ENCODE measurements around the gene SLC44A1. TPM values are rescaled to one million over a fixed set of nuclear protein-coding genes. Genes with fewer than 3 reads are reported as not detected.

The SLC44A1 gene
- total RNA-seq, 1 donor from 2014 or later, result 55.2 TPM

DNA sequence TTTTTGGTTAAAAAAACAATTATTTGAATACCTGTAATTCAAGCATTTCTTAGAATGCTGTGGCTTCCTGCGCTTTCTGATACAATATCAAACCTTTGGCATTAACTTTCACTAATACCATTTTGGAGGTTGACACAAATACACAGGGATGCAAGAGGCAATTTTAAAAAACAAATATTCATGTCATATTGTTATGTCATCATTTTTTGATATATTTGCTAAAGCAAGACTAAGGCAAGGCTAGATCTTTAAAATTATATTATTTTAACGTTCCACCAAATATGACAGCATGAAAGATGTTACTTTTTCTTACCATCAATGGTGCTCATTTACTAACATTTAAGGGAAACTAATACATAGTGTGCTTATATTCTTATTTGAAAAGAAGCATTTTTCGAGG, 110.0 kb downstream of the SLC44A1 start:
- ATAC-seq (no peak), DNase-seq (no peak)
- TF ChIP-seq, protein P1, sequence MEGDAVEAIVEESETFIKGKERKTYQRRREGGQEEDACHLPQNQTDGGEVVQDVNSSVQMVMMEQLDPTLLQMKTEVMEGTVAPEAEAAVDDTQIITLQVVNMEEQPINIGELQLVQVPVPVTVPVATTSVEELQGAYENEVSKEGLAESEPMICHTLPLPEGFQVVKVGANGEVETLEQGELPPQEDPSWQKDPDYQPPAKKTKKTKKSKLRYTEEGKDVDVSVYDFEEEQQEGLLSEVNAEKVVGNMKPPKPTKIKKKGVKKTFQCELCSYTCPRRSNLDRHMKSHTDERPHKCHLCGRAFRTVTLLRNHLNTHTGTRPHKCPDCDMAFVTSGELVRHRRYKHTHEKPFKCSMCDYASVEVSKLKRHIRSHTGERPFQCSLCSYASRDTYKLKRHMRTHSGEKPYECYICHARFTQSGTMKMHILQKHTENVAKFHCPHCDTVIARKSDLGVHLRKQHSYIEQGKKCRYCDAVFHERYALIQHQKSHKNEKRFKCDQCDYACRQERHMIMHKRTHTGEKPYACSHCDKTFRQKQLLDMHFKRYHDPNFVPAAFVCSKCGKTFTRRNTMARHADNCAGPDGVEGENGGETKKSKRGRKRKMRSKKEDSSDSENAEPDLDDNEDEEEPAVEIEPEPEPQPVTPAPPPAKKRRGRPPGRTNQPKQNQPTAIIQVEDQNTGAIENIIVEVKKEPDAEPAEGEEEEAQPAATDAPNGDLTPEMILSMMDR (IDR thresholded peaks at IDR 0.05), result no peak
- Histone ChIP-seq H3K27me3 (ENCODE audit: low read depth) (no peaks in the 10 kb centered on the region), H3K4me3 (no peak overlapping the region), H3K27ac (no peak overlapping the region), H3K9me3 (no peaks in the 10 kb centered on the region), H3K36me3 (peaks cover 9% of the 10 kb centered on the region), H3K4me1 (no peaks in the 10 kb centered on the region)
- intact Hi-C loops (cut with DNase I), result no loop called here

GRCh38 chr9:105355781-105356180, 111.3 kb downstream of the SLC44A1 start:
- intact Hi-C loops (cut with DNase I), result no loop called here
- Histone ChIP-seq H3K9me3 (no peaks in the 10 kb centered on the region), H3K4me1 (no peaks in the 10 kb centered on the region), H3K36me3 (peaks cover 9% of the 10 kb centered on the region), H3K27ac (no peak overlapping the region), H3K27me3 (ENCODE audit: low read depth) (no peaks in the 10 kb centered on the region), H3K4me3 (no peak overlapping the region)
- DNase-seq, result no peak
- TF ChIP-seq, protein P1 (IDR thresholded peaks at IDR 0.05), result no peak
- peak; percentile 57 for ATAC-seq

DNA sequence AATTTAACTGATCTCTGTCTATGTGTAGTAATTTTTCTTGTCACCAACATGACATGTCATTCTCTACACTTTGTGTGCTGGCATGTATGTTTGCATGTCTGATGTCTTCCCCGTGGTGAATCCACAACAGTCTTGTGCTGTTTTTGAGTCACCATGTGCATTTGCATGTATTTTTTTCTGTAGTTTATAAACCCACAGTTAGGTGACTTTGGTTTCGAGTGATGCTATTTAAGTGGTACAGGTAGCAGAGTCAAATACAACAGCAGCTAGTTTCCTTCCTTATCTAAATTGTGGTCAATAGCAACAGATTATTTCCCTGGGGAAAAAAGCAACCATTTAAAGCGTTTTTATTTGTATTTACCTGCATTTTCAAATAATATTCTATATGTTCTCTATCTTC, 113.5 kb downstream of the SLC44A1 start:
- Histone ChIP-seq H3K36me3 (peaks cover 25% of the 10 kb centered on the region), H3K27me3 (ENCODE audit: low read depth) (no peaks in the 10 kb centered on the region), H3K4me1 (no peaks in the 10 kb centered on the region), H3K9me3 (no peaks in the 10 kb centered on the region), H3K27ac (no peak overlapping the region), H3K4me3 (no peak overlapping the region)
- no peak for ATAC-seq
- intact Hi-C loops (cut with DNase I), result no loop called here
- TF ChIP-seq, protein P1 (IDR thresholded peaks at IDR 0.05), result no peak
- no peak for DNase-seq

DNA sequence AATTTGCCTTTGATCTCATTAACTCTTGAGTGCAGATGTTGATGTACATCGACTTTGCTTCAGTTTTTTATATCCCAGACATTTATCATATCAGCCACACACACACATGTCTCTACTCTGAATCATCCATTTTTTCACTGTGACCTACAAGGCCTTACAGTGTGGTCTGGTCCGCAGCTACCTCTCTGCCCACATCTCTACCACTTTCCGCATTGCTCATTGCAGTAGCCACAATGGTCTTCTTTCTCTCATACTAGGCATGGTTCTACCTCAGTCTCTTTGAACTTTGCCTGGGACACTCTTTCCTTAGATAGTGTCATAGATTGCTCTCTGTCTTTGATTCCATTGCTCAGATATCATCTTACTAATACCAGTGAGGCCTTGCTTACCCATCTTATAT, 115.4 kb downstream of the SLC44A1 start:
- DNase-seq, result no peak
- no peaks in the 10 kb centered on the region for H3K4me1 ChIP-seq
- TF ChIP-seq, protein P1 (IDR thresholded peaks at IDR 0.05), result no peak
- H3K27ac ChIP-seq, result no peak overlapping the region
- intact Hi-C loops (cut with DNase I), result no loop called here
- no peak overlapping the region for H3K4me3 ChIP-seq
- no peaks in the 10 kb centered on the region for H3K9me3 ChIP-seq
- H3K27me3 ChIP-seq (ENCODE audit: low read depth), result no peaks in the 10 kb centered on the region
- peaks cover 44% of the 10 kb centered on the region for H3K36me3 ChIP-seq
- ATAC-seq, result no peak

GRCh38 chr9:105360344-105360743, 115.9 kb downstream of the SLC44A1 start:
- Histone ChIP-seq H3K4me3 (no peak overlapping the region), H3K4me1 (no peaks in the 10 kb centered on the region), H3K36me3 (peaks cover 44% of the 10 kb centered on the region), H3K27ac (no peak overlapping the region), H3K9me3 (no peaks in the 10 kb centered on the region), H3K27me3 (ENCODE audit: low read depth) (no peaks in the 10 kb centered on the region)
- ATAC-seq (no peak), DNase-seq (no peak)
- intact Hi-C loops (cut with DNase I), result no loop called here
- TF ChIP-seq, protein P1 (IDR thresholded peaks at IDR 0.05), result no peak

- H3K36me3 ChIP-seq, result peaks cover 57% of the 10 kb centered on the region
- no peaks in the 10 kb centered on the region for H3K27me3 ChIP-seq (ENCODE audit: low read depth)
- H3K4me1 ChIP-seq, result no peaks in the 10 kb centered on the region
- DNase-seq (no peak), ATAC-seq (no peak)
- H3K9me3 ChIP-seq, result no peaks in the 10 kb centered on the region
- no peak overlapping the region for H3K4me3 ChIP-seq
- TF ChIP-seq, protein P1 (IDR thresholded peaks at IDR 0.05), result no peak
- intact Hi-C loops (cut with DNase I), result no loop called here
- H3K27ac ChIP-seq, result no peak overlapping the region
These were observed 117.4 kb downstream of the SLC44A1 start for GRCh38 chr9:105361873-105362272.
